Skin of body (tissue), 2 donors: ENCODE data around the gene SEMA3B. TPM values are rescaled to one million over a fixed set of nuclear protein-coding genes. Genes with fewer than 3 reads are reported as not detected.
"Not testable (repeated sequence)": the region's sequence is repeated elsewhere in the genome, so short reads cannot be mapped to it uniquely, and the experiment has no call there.

Source experiments
- DNase-seq: peaks from one replicate; lab custom pipeline; 2025; lab: John Stamatoyannopoulos, UW
- total RNA-seq: library from RNA; depleted of rRNA; stranded (reverse); fragments of >200 nt; gene quantifications from one replicate; pipeline ENCODE4 v1.2.3, GENCODE V29; 2014

SEMA3B gene
- total RNA-seq, 1 donor from 2014 or later: 21.8 TPM

GRCh38 chr3:50312041-50312440 lies 43.1 kb downstream of the SEMA3B start:
- DNase-seq: not testable (repeated sequence)

- DNase-seq: no peak
Measured at GRCh38 chr3:50314342-50314741, 45.4 kb downstream of the SEMA3B start.

GRCh38 chr3:50314816-50315215 lies 45.9 kb downstream of the SEMA3B start:
- no peak for DNase-seq

- DNase-seq: no peak
Measured at GRCh38 chr3:50316657-50317242, 47.8 kb downstream of the SEMA3B start.

GRCh38 chr3:50317300-50317699 lies 48.4 kb downstream of the SEMA3B start:
- no peak for DNase-seq

- no peak for DNase-seq
Measured at GRCh38 chr3:50318163-50318562, 49.2 kb downstream of the SEMA3B start.

GRCh38 chr3:50318615-50319014 lies 49.7 kb downstream of the SEMA3B start:
- DNase-seq: no peak

- DNase-seq: no peak
Measured at GRCh38 chr3:50319181-50319893, 50.4 kb downstream of the SEMA3B start.

- no peak for DNase-seq
Measured at GRCh38 chr3:50319894-50320625, 51.1 kb downstream of the SEMA3B start.

GRCh38 chr3:50320853-50321335 lies 51.9 kb downstream of the SEMA3B start:
- peak; percentile 58 for DNase-seq

- DNase-seq: peak; percentile 89
Measured at GRCh38 chr3:50321336-50322114, 52.6 kb downstream of the SEMA3B start.

GRCh38 chr3:50322115-50322385 lies 53.1 kb downstream of the SEMA3B start:
- DNase-seq: no peak

- DNase-seq: peak; percentile 49
Measured at GRCh38 chr3:50322386-50323091, 53.6 kb downstream of the SEMA3B start, which contains the start of gene HYAL2. Gene HYAL2 (minus strand): TSS chr3:50322745. CDS start chr3:50320489, 2,256 bp downstream.

- DNase-seq: peak; percentile 49
Measured at GRCh38 chr3:50323092-50323600, 54.2 kb downstream of the SEMA3B start.

GRCh38 chr3:50323614-50324199 lies 54.8 kb downstream of the SEMA3B start:
- DNase-seq: peak; percentile 23

- no peak for DNase-seq
Measured at GRCh38 chr3:50324351-50325112, 55.6 kb downstream of the SEMA3B start.

- no peak for DNase-seq
Measured at GRCh38 chr3:50325113-50325480, 56.1 kb downstream of the SEMA3B start.

- no peak for DNase-seq
Measured at GRCh38 chr3:50325497-50326181, 56.7 kb downstream of the SEMA3B start.

- no peak for DNase-seq
Measured at GRCh38 chr3:50326182-50326541, 57.2 kb downstream of the SEMA3B start.
